H1 (cell line): ENCODE results near the gene C19orf25. TPM values are rescaled to one million over a fixed set of nuclear protein-coding genes. Genes with fewer than 3 reads are reported as not detected.

Source experiments
- CTCF ChIA-PET: fragments of 300-600 bp; sonication (Branson Sonifier 250); formaldehyde crosslinking; loops from one replicate; lab custom pipeline; 2021; ENCODE audit not compliant: partially characterized antibody; lab: Charles Lee
- POLR2A ChIA-PET: fragments of 300-600 bp; sonication (Branson Sonifier 250); formaldehyde crosslinking; loops from one replicate; lab custom pipeline; 2021; ENCODE audit warnings: inconsistent platforms; ENCODE audit not compliant: partially characterized antibody; lab: Charles Lee
- DNase-seq, 2 experiments: peaks; one replicate each; pipeline versions ENCODE4 v3.0.0 to v3.0.0-alpha.2; 2010 to 2022; ENCODE audit warnings: low spot score in 2 of 2, low read depth in 1 of 2, mixed read lengths in 1 of 2
- FAIRE-seq: peaks from 2 replicates; lab custom pipeline; 2011; peaks lifted over from hg19 to GRCh38; lab: Jason Lieb, UNC
- H2AFZ ChIP-seq: 2 replicates; pipeline ENCODE4 v1.8.1; 2012; ENCODE audit warnings: low read length, inconsistent platforms
- H2AK5ac ChIP-seq: 2 replicates; pipeline ENCODE4 v1.6.1; 2013; ENCODE audit warnings: low read depth, low read length
- H2BK120ac ChIP-seq: replicated peaks from 2 replicates; pipeline ENCODE3; 2013; ENCODE audit warnings: low read depth, low read length, inconsistent platforms
- H2BK12ac ChIP-seq: 2 replicates; pipeline ENCODE4 v1.6.1; 2013; ENCODE audit warnings: low read depth, low read length
- H2BK15ac ChIP-seq: 2 replicates; pipeline ENCODE4 v1.6.1; 2013; ENCODE audit warnings: low read length
- H2BK20ac ChIP-seq: 2 replicates; pipeline ENCODE4 v1.6.1; 2013; ENCODE audit warnings: low read length
- H2BK5ac ChIP-seq: 2 replicates; pipeline ENCODE4 v1.6.1; 2013; ENCODE audit warnings: low read depth, low read length
- H3K14ac ChIP-seq: 2 replicates; pipeline ENCODE4 v1.6.1; 2013; ENCODE audit warnings: inconsistent platforms; ENCODE audit not compliant: insufficient read length
- H3K18ac ChIP-seq: 2 replicates; pipeline ENCODE4 v1.6.1; 2013; ENCODE audit warnings: low read length; ENCODE audit errors: extremely low read depth
- H3K23ac ChIP-seq: 2 replicates; pipeline ENCODE4 v1.6.1; 2013; ENCODE audit warnings: inconsistent platforms; ENCODE audit not compliant: insufficient read length
- H3K23me2 ChIP-seq: 2 replicates; pipeline ENCODE4 v1.6.1; 2013; ENCODE audit warnings: low read depth, low read length
- H3K27ac ChIP-seq: 2 replicates; pipeline ENCODE4 v1.6.1; 2011; ENCODE audit warnings: low read depth, low read length, inconsistent platforms
- H3K27me3 ChIP-seq, 4 experiments: replicated peaks in 1 of 4; 1 replicate in 1 of 4; 2 replicates in 3 of 4; pipeline versions ENCODE4 v1.6.1 to v1.8.1; 2011 to 2013; ENCODE audit warnings: low read length in 3 of 4, mild to moderate bottlenecking in 3 of 4, inconsistent platforms in 2 of 4, mixed read lengths in 2 of 4, moderate library complexity in 1 of 4; ENCODE audit not compliant: control insufficient read depth in 3 of 4, insufficient read depth in 3 of 4; ENCODE audit errors: extremely low read depth in 1 of 4
- H3K36me3 ChIP-seq, 4 experiments: 2 replicates each; pipeline versions ENCODE4 v1.6.1 to v1.8.1; 2011 to 2013; ENCODE audit warnings: mild to moderate bottlenecking in 4 of 4, low read length in 3 of 4, moderate library complexity in 2 of 4, control low read depth in 1 of 4, inconsistent platforms in 1 of 4; ENCODE audit not compliant: insufficient read depth in 4 of 4, control insufficient read depth in 2 of 4
- H3K4ac ChIP-seq: replicated peaks from 2 replicates; pipeline ENCODE3; 2013; ENCODE audit warnings: low read length, low read depth, mixed read lengths, inconsistent platforms; ENCODE audit not compliant: insufficient read length
- H3K4me1 ChIP-seq, 4 experiments: replicated peaks in 1 of 4; 1 replicate in 1 of 4; 2 replicates in 3 of 4; pipeline versions ENCODE4 v1.6.1 to v1.8.1; 2011 to 2013; ENCODE audit warnings: low read length in 3 of 4, inconsistent platforms in 2 of 4, mixed read lengths in 1 of 4; ENCODE audit not compliant: insufficient read depth in 4 of 4, control insufficient read depth in 3 of 4
- H3K4me2 ChIP-seq, 2 experiments: 2 replicates each; pipeline versions ENCODE4 v1.6.1 to v1.8.1; 2011 to 2013; ENCODE audit warnings: low read depth in 2 of 2, low read length in 2 of 2, control low read depth in 1 of 2, inconsistent platforms in 1 of 2, mild to moderate bottlenecking in 1 of 2; ENCODE audit not compliant: insufficient read depth in 1 of 2
- H3K4me3 ChIP-seq, 4 experiments: fragments of 200-600, 300-600 bp in 1 of 4; sonication (generic), shearing (Covaris generic), sonication (Bioruptor Twin) in 1 of 4; 2 replicates each; pipeline versions ENCODE4 v1.5.1 to v1.8.1; 2011 to 2016; ENCODE audit warnings: low read length in 4 of 4, low read depth in 3 of 4, control low read depth in 2 of 4, inconsistent platforms in 2 of 4, mild to moderate bottlenecking in 2 of 4, mixed read lengths in 1 of 4, moderate library complexity in 1 of 4; ENCODE audit not compliant: insufficient read depth in 2 of 4; ENCODE audit errors: extremely low read depth in 1 of 4
- H3K56ac ChIP-seq: replicated peaks from 2 replicates; pipeline ENCODE3; 2013; ENCODE audit warnings: low read depth, mild to moderate bottlenecking, mixed read lengths, low read length, inconsistent platforms; ENCODE audit not compliant: insufficient read length
- H3K79me1 ChIP-seq: 2 replicates; pipeline ENCODE4 v1.6.1; 2013; ENCODE audit warnings: low read depth, low read length, control low read depth
- H3K79me2 ChIP-seq, 2 experiments: 2 replicates each; pipeline versions ENCODE4 v1.6.1 to v1.8.1; 2012 to 2013; ENCODE audit warnings: low read length in 2 of 2, mild to moderate bottlenecking in 2 of 2, inconsistent platforms in 1 of 2; ENCODE audit not compliant: insufficient read depth in 2 of 2, control insufficient read depth in 1 of 2
- H3K9ac ChIP-seq, 4 experiments: replicated peaks in 1 of 4; 1 replicate in 1 of 4; 2 replicates in 3 of 4; pipeline versions ENCODE4 v1.6.1 to v1.8.1; 2011 to 2013; ENCODE audit warnings: low read depth in 3 of 4, low read length in 3 of 4, control low read depth in 2 of 4, mild to moderate bottlenecking in 2 of 4, moderate library complexity in 2 of 4, inconsistent platforms in 1 of 4; ENCODE audit errors: extremely low read depth in 1 of 4
- H3K9me3 ChIP-seq, 2 experiments: 2 replicates each; pipeline versions ENCODE4 v1.6.1 to v1.8.1; 2012 to 2013; ENCODE audit warnings: mild to moderate bottlenecking in 2 of 2, moderate library complexity in 2 of 2, control low read depth in 1 of 2, inconsistent platforms in 1 of 2, low read depth in 1 of 2, low read length in 1 of 2, mixed read lengths in 1 of 2; ENCODE audit not compliant: insufficient read depth in 2 of 2
- H4K20me1 ChIP-seq, 2 experiments: replicated peaks in 1 of 2; 2 replicates each; pipeline versions ENCODE3 to v1.8.1; 2011 to 2013; ENCODE audit warnings: inconsistent platforms in 2 of 2, low read length in 2 of 2, mild to moderate bottlenecking in 1 of 2; ENCODE audit not compliant: insufficient read depth in 2 of 2, control insufficient read depth in 1 of 2
- H4K5ac ChIP-seq: 2 replicates; pipeline ENCODE4 v1.6.1; 2013; ENCODE audit warnings: low read length, low read depth, mixed read lengths, inconsistent platforms; ENCODE audit not compliant: insufficient read length
- H4K8ac ChIP-seq: 2 replicates; pipeline ENCODE4 v1.8.0; 2013; ENCODE audit warnings: mild to moderate bottlenecking, moderate library complexity, low read length, inconsistent platforms; ENCODE audit not compliant: insufficient read depth; ENCODE audit errors: extremely low read depth
- H4K91ac ChIP-seq: replicated peaks from 2 replicates; pipeline ENCODE3; 2013; ENCODE audit warnings: low read length, mixed read lengths, inconsistent platforms; ENCODE audit not compliant: insufficient read length
- EGR1 ChIP-seq: IDR thresholded peaks from 2 replicates; pipeline ENCODE4 v1.6.1; 2011; ENCODE audit warnings: low read depth, low read length, borderline replicate concordance
- HDAC2 ChIP-seq, 2 experiments: fragments of 300-600 bp in 1 of 2; sonication (generic) in 1 of 2; IDR thresholded peaks; 2 replicates each; pipeline ENCODE4 v1.6.1; 2011 to 2012; ENCODE audit warnings: low read depth in 2 of 2, low read length in 2 of 2, mild to moderate bottlenecking in 2 of 2, moderate library complexity in 2 of 2, borderline replicate concordance in 1 of 2, inconsistent platforms in 1 of 2
- JUN ChIP-seq: IDR thresholded peaks from 2 replicates; pipeline ENCODE4 v1.6.1; 2011; ENCODE audit warnings: low read depth, mild to moderate bottlenecking, improper control_type of control experiment, low read length
- NANOG ChIP-seq: IDR thresholded peaks from 2 replicates; pipeline ENCODE4 v1.6.1; 2011; ENCODE audit warnings: low read length, low read depth, mild to moderate bottlenecking, inconsistent platforms; ENCODE audit not compliant: insufficient read depth, poor library complexity, severe bottlenecking
- SRF ChIP-seq: IDR thresholded peaks from 2 replicates; pipeline ENCODE4 v1.6.1; 2011; ENCODE audit warnings: mild to moderate bottlenecking, low read depth, low read length, moderate library complexity
- TAF1 ChIP-seq: IDR thresholded peaks from 2 replicates; pipeline ENCODE4 v1.6.1; 2011; ENCODE audit warnings: mild to moderate bottlenecking, low read depth, low read length
- WGBS, 2 experiments: shearing (Covaris generic) in 1 of 2; methylation state at CpG; one replicate each; pipeline versions ENCODE4 v1.1.6 to v1.1.7; 2013 to 2015; ENCODE audit warnings: low lambda C conversion rate in 2 of 2, mixed read lengths in 2 of 2, inconsistent platforms in 1 of 2, low coverage in 1 of 2, missing lambda C conversion rate in 1 of 2; ENCODE audit not compliant: insufficient replicate concordance in 2 of 2, insufficient coverage in 1 of 2, insufficient read length in 1 of 2; ENCODE audit errors: extremely low coverage in 1 of 2, missing lambda C conversion rate in 1 of 2; 5-methylcytosine and 5-hydroxymethylcytosine counted together
- polyA plus RNA-seq, 7 experiments: library from polyadenylated mRNA; depleted of rRNA in 3 of 7; stranded (reverse) in 5 of 7; unstranded in 2 of 7; fragments of >200 nt in 5 of 7; fragments of 200-250 nt in 2 of 7; gene quantifications; 1 replicate in 5 of 7; 2 replicates in 1 of 7; 4 replicates in 1 of 7; pipeline versions ENCODE4 v1.2.1 to v1.2.3, GENCODE V29; 2011 to 2013; ENCODE audit warnings: missing spikeins in 2 of 7, mixed read lengths in 2 of 7
- total RNA-seq: library from RNA; stranded (reverse); fragmentation: NEBNext Ultra II Directional; extraction: Animal tissue kit (Norgen Biotek cat#: 25700); gene quantifications from 2 replicates; pipeline ENCODE4 v1.2.1, GENCODE V29; 2021

Gene C19orf25
- total and polyA plus RNA-seq, 2 of the 8 experiments (the other 6 are each of a cell fraction or from before 2014, with no cell fraction given), result 41.3 to 67.4 TPM

DNA sequence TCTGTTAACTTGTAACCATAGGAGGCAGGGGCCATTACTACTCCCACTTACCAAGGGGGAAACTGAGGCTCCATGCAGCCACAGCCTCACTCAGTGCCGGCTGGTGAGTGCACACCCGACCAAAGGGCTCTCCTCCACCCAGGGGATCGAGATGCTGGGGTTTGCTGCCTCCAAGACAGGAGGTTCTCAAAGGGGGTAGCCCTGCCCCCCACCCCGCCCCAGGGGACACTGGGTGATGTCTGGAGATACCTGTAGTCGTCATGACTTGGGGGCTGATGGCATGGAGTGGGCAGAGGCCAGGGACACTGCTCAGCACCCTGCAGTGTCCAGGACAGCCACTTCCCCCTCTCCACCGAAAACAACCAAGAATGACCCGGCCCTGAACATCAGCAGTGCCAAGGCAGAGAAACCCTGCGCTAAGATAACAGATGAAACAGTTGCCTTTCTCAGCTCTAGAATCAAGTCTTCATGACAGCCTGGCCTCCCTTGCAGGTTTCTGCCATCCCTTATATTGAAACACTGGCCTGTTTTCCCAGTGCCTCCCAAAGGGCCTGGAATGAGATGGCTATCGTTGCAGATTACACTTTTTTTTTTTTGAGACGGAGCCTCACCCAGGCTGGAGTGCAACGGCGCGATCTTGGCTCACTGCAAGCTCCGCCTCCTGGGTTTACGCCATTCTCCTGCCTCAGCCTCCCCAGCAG, 15.2 kb upstream of the C19orf25 start:
- FAIRE-seq, result no peak
- Histone ChIP-seq H3K4me2 (no peak overlapping the region), H2BK15ac (no peak overlapping the region), H4K5ac (no peak overlapping the region), H2BK5ac (0 out of 2 replicates have a peak overlapping the region, but pooled peaks have one; percentile 8), H2AFZ (no peak overlapping the region), H3K9me3 (no peaks in the 10 kb centered on the region), H2BK12ac (no peak overlapping the region), H4K8ac (no peak overlapping the region; the same call in 1 of the 2 replicates), H4K20me1 (peaks cover 0 to 5% of the 10 kb centered on the region in 2 experiments), H3K14ac (no peak overlapping the region), H3K18ac (no peak overlapping the region), H3K27me3 (peaks cover 3 to 17% (median 9%) of the 10 kb centered on the region in 4 experiments; a peak in 6 of 7 replicates), H3K27ac (no peak overlapping the region), H3K79me1 (no peaks in the 10 kb centered on the region), H4K91ac (no peak overlapping the region), H2AK5ac (no peak overlapping the region), H3K36me3 (no peaks in the 10 kb centered on the region), H2BK120ac (no peak overlapping the region), H3K4me1 (peaks cover 0 to 4% (median 2%) of the 10 kb centered on the region in 4 experiments; a peak in 5 of 7 replicates), H3K23ac (no peak overlapping the region), H2BK20ac (no peak overlapping the region), H3K56ac (no peak overlapping the region), H3K23me2 (peaks cover 9% of the 10 kb centered on the region), H3K9ac (no peak overlapping the region), H3K4me3 (no peak overlapping the region)
- CTCF ChIA-PET, result interaction anchor here (0.7 to 2.6 kb wide), 2 partner anchors 9 to 29 kb away, joined by 3 to 14 read pairs; no protein-coding TSS in a partner anchor
- no peak for DNase-seq
- TF ChIP-seq NANOG (no peak), SRF (no peak), TAF1 (no peak), EGR1 (no peak), JUN (no peak), HDAC2 (IDR thresholded peaks at IDR 0.05; ENCODE audit: borderline replicate concordance in 1 of 2, low read depth in 2 of 2, low read length in 2 of 2) (no peak)
- TF ChIP-seq, all 59 proteins: peak for 0
- WGBS, 2 experiments, result 81% methylated on average over 15 of the region's 15 CpGs; no CpG with 5 or more reads in 1 of the 2 experiments
- POLR2A ChIA-PET, result interaction anchor here (0.6 to 1.3 kb wide), 4 partner anchors 18 to 543 kb away, joined by 3 to 5 read pairs (median 4); no protein-coding TSS in a partner anchor
- Histone ChIP-seq H3K79me2 (no peaks in the 10 kb centered on the region), H3K4ac (no peak overlapping the region)
